ENCODE measurements around the gene PDE7B.

Gene PDE7B

DNA sequence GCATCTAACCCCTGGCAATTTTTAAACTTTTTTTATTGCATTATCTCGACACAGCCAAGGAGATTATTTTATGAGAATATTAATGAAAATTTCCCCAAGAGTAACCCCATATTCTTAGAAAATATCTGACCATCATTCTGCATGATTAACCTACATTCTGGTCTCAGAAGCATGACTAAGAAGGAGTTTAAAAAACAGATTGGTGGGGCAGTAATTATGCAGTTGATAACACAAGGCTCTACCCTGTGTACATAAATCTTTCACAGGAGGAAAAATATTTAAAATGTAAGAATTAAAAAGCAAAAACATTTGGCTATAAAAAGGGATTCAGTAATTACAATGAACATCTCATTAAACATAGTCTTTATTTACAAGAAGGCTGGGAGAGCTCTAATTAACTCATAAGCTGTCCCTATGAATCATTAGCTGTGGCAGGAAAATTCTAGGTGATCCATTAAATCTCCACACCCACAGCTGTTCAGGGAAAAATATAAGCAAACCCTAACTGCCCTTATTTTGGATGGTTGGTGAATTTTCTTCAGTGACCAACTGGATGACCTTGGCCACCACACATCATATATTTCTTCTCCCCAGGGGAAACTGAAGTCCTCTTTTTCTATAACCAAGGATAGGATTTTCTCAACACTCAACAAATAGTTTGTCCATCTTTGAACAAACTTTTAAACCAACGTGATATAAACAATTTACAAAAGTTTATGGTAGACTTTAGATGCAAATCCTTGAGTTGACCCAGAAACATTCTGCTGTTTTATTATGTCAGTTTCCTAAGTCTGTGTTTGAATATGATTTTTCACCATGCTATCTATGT lies 59.5 kb downstream of the PDE7B start:
- no peak for TF ChIP-seq ZFX (IDR thresholded peaks at IDR 0.05)
- TF ChIP-seq, protein P1, sequence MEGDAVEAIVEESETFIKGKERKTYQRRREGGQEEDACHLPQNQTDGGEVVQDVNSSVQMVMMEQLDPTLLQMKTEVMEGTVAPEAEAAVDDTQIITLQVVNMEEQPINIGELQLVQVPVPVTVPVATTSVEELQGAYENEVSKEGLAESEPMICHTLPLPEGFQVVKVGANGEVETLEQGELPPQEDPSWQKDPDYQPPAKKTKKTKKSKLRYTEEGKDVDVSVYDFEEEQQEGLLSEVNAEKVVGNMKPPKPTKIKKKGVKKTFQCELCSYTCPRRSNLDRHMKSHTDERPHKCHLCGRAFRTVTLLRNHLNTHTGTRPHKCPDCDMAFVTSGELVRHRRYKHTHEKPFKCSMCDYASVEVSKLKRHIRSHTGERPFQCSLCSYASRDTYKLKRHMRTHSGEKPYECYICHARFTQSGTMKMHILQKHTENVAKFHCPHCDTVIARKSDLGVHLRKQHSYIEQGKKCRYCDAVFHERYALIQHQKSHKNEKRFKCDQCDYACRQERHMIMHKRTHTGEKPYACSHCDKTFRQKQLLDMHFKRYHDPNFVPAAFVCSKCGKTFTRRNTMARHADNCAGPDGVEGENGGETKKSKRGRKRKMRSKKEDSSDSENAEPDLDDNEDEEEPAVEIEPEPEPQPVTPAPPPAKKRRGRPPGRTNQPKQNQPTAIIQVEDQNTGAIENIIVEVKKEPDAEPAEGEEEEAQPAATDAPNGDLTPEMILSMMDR (conservative IDR thresholded peaks at IDR 0.05) = no peak
- H3K27ac ChIP-seq = no peak overlapping the region

DNA sequence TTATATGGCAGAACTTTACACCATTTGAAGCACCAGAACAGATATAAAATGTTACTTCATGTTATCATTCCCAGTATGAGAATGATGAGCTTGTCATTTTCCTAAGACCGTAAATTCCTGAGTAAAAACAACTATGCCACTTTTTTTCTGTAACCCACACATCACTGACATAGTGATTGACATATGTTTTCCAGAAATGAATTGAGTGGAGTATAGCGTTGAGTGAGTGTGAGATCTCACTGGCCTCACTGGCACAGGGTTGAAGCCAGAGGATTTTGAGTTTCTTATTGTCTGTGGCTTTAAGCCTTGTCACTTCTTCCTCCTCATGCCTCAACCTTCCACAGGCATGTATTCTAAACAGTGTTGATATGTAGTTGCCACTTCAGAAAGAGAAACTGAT lies 62.3 kb downstream of the PDE7B start:
- TF ChIP-seq ZFX (IDR thresholded peaks at IDR 0.05) = no peak
- TF ChIP-seq, protein P1 (conservative IDR thresholded peaks at IDR 0.05) = no peak
- no peak overlapping the region for H3K27ac ChIP-seq

DNA sequence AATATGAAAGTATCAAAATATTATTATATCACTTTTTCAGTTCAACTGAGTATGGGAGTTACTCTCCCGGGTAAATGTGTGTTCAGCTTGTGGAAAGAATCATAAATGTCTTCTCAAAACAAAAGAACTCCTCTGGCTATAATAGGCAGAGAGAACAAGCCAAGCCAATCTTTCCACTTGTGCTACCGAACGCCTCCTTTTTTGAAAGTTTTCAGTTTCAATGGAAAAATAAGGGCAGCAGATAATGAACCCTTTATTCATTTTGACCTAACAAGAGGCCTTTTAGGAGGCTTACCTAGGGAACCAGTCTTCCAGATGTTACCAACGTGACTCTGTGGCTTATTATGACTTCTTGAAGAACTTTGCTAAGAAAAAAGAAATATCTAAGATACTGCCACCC lies 67.5 kb downstream of the PDE7B start:
- no peak overlapping the region for H3K27ac ChIP-seq
- no peak for TF ChIP-seq ZFX (IDR thresholded peaks at IDR 0.05)
- TF ChIP-seq, protein P1 (conservative IDR thresholded peaks at IDR 0.05) = no peak

DNA sequence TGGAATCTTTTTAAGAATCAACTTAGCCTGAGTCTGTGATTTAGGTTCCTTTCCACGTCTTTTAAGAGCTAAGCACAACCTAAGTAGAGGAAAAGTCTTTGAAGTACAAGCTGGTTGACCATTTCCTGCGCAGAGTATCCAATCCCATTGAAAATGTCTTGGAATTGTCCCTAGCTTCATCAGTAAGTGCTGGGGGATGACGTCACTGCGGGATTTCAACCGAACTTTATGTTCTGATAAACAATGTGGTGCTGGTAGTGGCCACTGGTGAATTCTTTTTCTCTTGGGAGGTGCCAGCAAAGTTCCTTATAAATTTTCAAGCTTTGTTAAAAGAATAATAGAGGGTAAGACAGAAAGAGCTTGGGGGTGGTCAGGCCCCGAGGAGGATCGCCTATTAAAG lies 69.2 kb downstream of the PDE7B start:
- no peak for TF ChIP-seq ZFX (IDR thresholded peaks at IDR 0.05)
- TF ChIP-seq, protein P1 (conservative IDR thresholded peaks at IDR 0.05) = no peak
- H3K27ac ChIP-seq = no peak overlapping the region

DNA sequence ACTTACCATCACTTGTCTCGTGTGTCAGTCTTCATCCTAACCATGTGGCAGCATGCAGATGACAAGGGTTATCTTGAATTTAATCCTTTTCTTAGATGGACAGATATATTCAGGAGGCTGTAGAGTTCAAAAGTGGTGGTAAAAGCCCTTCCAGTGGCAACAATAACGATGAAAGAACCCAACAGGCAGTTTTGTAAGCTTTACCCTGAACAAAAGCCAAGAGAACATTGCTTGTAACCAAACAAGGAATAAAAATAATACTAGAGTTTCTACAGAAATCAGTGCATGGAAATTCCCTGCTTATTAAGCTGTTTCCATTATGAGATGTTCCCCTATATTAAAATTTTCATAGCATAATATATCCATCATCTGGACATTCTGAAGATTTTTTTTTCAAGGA lies 69.7 kb downstream of the PDE7B start:
- no peak overlapping the region for H3K27ac ChIP-seq
- TF ChIP-seq, protein P1 (conservative IDR thresholded peaks at IDR 0.05) = no peak
- TF ChIP-seq ZFX (IDR thresholded peaks at IDR 0.05) = no peak

DNA sequence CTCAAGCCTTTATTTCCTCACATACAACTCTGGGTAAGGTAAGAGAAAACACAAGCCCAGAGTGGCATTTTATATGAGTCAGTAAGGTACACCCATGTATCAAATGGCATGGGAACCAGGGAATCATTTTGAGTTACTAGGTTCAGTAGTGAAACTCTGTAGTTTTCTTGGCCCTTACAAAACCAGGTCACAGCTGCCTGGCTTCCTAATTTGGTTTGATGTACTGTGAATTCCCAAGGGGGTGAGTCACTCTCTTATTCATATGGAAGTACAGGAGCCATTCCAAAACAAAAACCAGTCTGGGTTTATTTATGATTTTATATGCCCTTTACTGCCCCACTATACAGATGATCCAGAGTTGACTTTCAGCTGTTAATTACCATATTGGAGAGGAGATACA lies 70.7 kb downstream of the PDE7B start:
- no peak overlapping the region for H3K27ac ChIP-seq
- no peak for TF ChIP-seq ZFX (IDR thresholded peaks at IDR 0.05)
- TF ChIP-seq, protein P1 (conservative IDR thresholded peaks at IDR 0.05) = no peak

DNA sequence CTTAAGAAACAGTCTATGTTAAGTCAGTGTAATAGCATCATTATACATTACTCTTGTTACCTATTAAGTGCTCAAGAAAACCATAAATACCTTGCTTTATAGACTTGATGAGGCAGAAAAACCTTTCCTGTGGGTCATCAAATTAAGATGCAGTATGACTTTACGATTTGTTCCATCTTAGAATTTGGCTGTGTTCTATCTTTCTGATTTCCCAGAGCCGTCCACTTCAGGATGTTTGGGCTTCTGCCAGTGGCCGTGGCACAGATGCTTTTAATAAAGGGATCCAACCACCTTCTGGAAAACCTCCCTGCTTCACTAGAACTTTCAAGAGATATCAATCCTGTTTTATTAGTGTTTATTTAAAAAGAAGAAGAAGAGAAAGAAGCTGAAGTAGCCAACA lies 71.2 kb downstream of the PDE7B start:
- TF ChIP-seq, protein P1 (conservative IDR thresholded peaks at IDR 0.05) = no peak
- no peak for TF ChIP-seq ZFX (IDR thresholded peaks at IDR 0.05)
- H3K27ac ChIP-seq = no peak overlapping the region

Data from C4-2B (cell line).